MCF 10A (cell line): ENCODE results near the gene VPS45. TPM values are rescaled to one million over a fixed set of nuclear protein-coding genes. Genes with fewer than 3 reads are reported as not detected.

Experiments
- BruUV-seq: library from RNA; stranded (reverse); fragments of 400-500 nt; replicated peaks from 2 replicates; lab custom pipeline; 2021; lab: Mats Ljungman, UMichigan
- CTCF ChIA-PET: fragments of 300-600 bp; sonication (Branson Sonifier 250); formaldehyde crosslinking; extraction: SDS; loops from one replicate; lab custom pipeline; 2021; ENCODE audit warnings: antibody characterized with exemption, inconsistent platforms; lab: Yijun Ruan, JAX
- POLR2A ChIA-PET: fragments of 300-600, 350-650 bp; sonication (Branson Sonifier 250); formaldehyde crosslinking; extraction: SDS; loops from one replicate; lab custom pipeline; 2020; ENCODE audit warnings: antibody characterized with exemption, inconsistent platforms; lab: Yijun Ruan, JAX
- DNase-seq: peaks from one replicate; pipeline ENCODE4 v3.0.0-alpha.2; 2018; ENCODE audit not compliant: unreplicated experiment
- H3K27ac Mint-ChIP-seq: one replicate; pipeline ENCODE4 v1.8.0; 2022; ENCODE audit warnings: mild to moderate bottlenecking, low read depth, mixed read lengths; ENCODE audit not compliant: unreplicated experiment
- H3K27me3 Mint-ChIP-seq: one replicate; pipeline ENCODE4 v1.8.0; 2022; ENCODE audit warnings: mixed read lengths; ENCODE audit not compliant: insufficient read depth, unreplicated experiment
- H3K36me3 Mint-ChIP-seq: one replicate; pipeline ENCODE4 v1.8.0; 2022; ENCODE audit warnings: mild to moderate bottlenecking, moderate library complexity, mixed read lengths; ENCODE audit not compliant: insufficient read depth, unreplicated experiment
- H3K4me1 Mint-ChIP-seq: one replicate; pipeline ENCODE4 v1.8.0; 2022; ENCODE audit warnings: mixed read lengths; ENCODE audit not compliant: insufficient read depth, unreplicated experiment
- H3K4me3 Mint-ChIP-seq: one replicate; pipeline ENCODE4 v1.8.0; 2022; ENCODE audit warnings: mild to moderate bottlenecking, moderate library complexity, mixed read lengths; ENCODE audit not compliant: unreplicated experiment
- H3K9me3 Mint-ChIP-seq: one replicate; pipeline ENCODE4 v1.8.0; 2022; ENCODE audit warnings: mixed read lengths; ENCODE audit not compliant: unreplicated experiment
- CTCF ChIP-seq: fragments of 200-600 bp; IDR thresholded peaks from one replicate; pipeline ENCODE4 v1.8.0; 2022; ENCODE audit warnings: antibody characterized with exemption, mild to moderate bottlenecking; ENCODE audit not compliant: unreplicated experiment
- intact Hi-C: fragments of 100-400 bp; cut with micrococcal nuclease; formaldehyde crosslinking; loops from 2 replicates; pipeline ENCODE4 v1.14.1; 2022
- total RNA-seq: library from RNA; stranded (reverse); gene quantifications from 2 replicates; pipeline ENCODE4 v1.2.3, GENCODE V29; 2022

VPS45 gene
- total RNA-seq, 1 experiment from 2014 or later, result 35.1 TPM

DNA sequence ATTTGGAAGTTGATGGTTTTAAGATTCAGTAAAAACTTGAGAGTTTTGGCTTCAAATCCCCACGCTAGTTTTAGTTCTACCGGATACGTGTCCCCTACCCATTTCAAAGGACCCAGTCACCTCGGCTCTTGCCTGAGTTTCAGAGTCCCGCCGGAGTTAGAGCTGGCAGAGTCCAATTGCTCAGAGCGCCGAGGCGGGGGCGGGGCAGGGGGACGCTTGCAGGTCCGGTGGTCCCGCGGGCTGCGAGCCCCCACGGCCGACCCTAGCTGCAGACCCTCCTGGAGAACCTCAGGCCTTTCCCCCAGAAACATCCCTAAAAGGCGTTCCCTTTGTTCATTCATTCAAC lies 765 bp upstream of the VPS45 start:
- intact Hi-C loops, result loop anchor here (1.0 kb wide), 2 partner anchors 57 to 105 kb away; partner anchors contain the start of gene OTUD7B
- Mint-ChIP-seq H3K27me3 (no peaks in the 10 kb centered on the region), H3K27ac (peak overlapping the region; percentile 87), H3K9me3 (no peaks in the 10 kb centered on the region), H3K4me3 (peak overlapping the region; percentile 91), H3K36me3 (peaks cover 20% of the 10 kb centered on the region), H3K4me1 (peaks cover 39% of the 10 kb centered on the region)
- ChIA-PET CTCF (interaction anchor here (0.5 to 1.6 kb wide), 4 partner anchors 8 to 105 kb away, joined by 3 to 6 read pairs (median 5); no protein-coding TSS in a partner anchor), POLR2A (interaction anchor here (0.6 to 7.8 kb wide), 21 partner anchors 11 to 297 kb away, joined by 3 to 152 read pairs (median 11); partner anchors contain the start of genes ANP32E, OTUD7B, RPRD2 and SF3B4)
- no peak for DNase-seq
- no TSS peak for BruUV-seq
- no peak for TF ChIP-seq CTCF

- TF ChIP-seq CTCF, result no peak
- CTCF ChIA-PET, result interaction anchor here (0.6 to 3.6 kb wide), 12 partner anchors 12 to 180 kb away, joined by 3 to 40 read pairs (median 6); a partner anchor contains a TSS
- TSS peak; percentile 80 for BruUV-seq
- H3K4me3 Mint-ChIP-seq, result peak overlapping the region; percentile 91
- peak overlapping the region; percentile 87 for H3K27ac Mint-ChIP-seq
- H3K36me3 Mint-ChIP-seq, result peaks cover 31% of the 10 kb centered on the region
- no peaks in the 10 kb centered on the region for H3K27me3 Mint-ChIP-seq
- no peak for DNase-seq
- H3K4me1 Mint-ChIP-seq, result peaks cover 33% of the 10 kb centered on the region
- intact Hi-C loops, result no loop called here
- POLR2A ChIA-PET, result interaction anchor here (0.6 to 7.8 kb wide), 36 partner anchors 10 to 497 kb away, joined by 3 to 152 read pairs (median 6); partner anchors contain the start of genes APH1A, OTUD7B, PLEKHO1 and RPRD2
- no peaks in the 10 kb centered on the region for H3K9me3 Mint-ChIP-seq
Observed at GRCh38 chr1:150068109-150068435, 496 bp downstream of the VPS45 start.

- Mint-ChIP-seq H3K27ac (no peak overlapping the region), H3K9me3 (no peaks in the 10 kb centered on the region), H3K36me3 (peaks cover 50% of the 10 kb centered on the region), H3K4me1 (peaks cover 28% of the 10 kb centered on the region), H3K27me3 (no peaks in the 10 kb centered on the region), H3K4me3 (no peak overlapping the region)
- DNase-seq, result no peak
- ChIA-PET POLR2A (interaction anchor here (1.0 to 1.2 kb wide), 3 partner anchors 143 to 182 kb away, joined by 3 to 6 read pairs (median 3); partner anchors contain the start of gene ANP32E), CTCF (interaction anchor here (1.4 to 3.6 kb wide), 2 partner anchors 83 to 117 kb away, joined by 3 to 40 read pairs; no protein-coding TSS in a partner anchor)
- BruUV-seq, result no TSS peak
- no peak for TF ChIP-seq CTCF
- intact Hi-C loops, result no loop called here
Observed at GRCh38 chr1:150069923-150070322, 2.3 kb downstream of the VPS45 start.

DNA sequence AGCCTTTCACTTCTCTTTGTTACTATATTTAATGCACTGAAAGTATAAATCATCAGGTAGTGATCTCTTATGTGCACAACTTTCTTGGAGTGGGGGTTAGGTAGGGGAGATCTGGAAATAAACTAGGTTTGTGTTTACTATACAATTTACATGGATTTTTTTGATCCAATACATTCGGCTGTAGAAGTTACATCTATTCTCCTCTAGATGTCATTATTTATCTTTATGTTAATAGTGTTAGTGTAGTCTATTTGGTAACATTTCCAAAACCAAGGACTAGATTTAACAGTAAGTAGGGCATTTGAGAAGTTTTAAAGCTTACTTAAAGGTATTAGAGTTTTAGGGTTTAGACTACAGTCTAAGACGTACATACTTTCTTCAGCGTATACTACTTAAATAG lies 5.4 kb downstream of the VPS45 start:
- Mint-ChIP-seq H3K36me3 (peaks cover 77% of the 10 kb centered on the region), H3K9me3 (no peaks in the 10 kb centered on the region), H3K27ac (peak overlapping the region; percentile 7), H3K4me1 (peaks cover 20% of the 10 kb centered on the region), H3K27me3 (no peaks in the 10 kb centered on the region), H3K4me3 (no peak overlapping the region)
- ChIA-PET POLR2A (interaction anchor here (0.6 to 3.3 kb wide), 7 partner anchors 91 to 1098 kb away, joined by 3 to 21 read pairs (median 4); a partner anchor contains a TSS), CTCF (interaction anchor here (0.6 to 7.2 kb wide), 38 partner anchors 9 to 1065 kb away, joined by 3 to 159 read pairs (median 3); no protein-coding TSS in a partner anchor)
- peak; percentile 61 for TF ChIP-seq CTCF
- no TSS peak for BruUV-seq
- peak; percentile 27 for DNase-seq
- intact Hi-C loops, result loop anchor here (1.0 kb wide), 2 partner anchors 96 to 114 kb away; no protein-coding TSS in a partner anchor
